SHP77 (cell line): ENCODE results near the gene MT3.
"Not testable (repeated sequence)": the region's sequence is repeated elsewhere in the genome, so short reads cannot be mapped to it uniquely, and the experiment has no call there.

Source experiments
- DNase-seq, 2 experiments: peaks; one replicate each; lab custom pipeline; 2025; lab: John Stamatoyannopoulos, UW

MT3 gene

DNA sequence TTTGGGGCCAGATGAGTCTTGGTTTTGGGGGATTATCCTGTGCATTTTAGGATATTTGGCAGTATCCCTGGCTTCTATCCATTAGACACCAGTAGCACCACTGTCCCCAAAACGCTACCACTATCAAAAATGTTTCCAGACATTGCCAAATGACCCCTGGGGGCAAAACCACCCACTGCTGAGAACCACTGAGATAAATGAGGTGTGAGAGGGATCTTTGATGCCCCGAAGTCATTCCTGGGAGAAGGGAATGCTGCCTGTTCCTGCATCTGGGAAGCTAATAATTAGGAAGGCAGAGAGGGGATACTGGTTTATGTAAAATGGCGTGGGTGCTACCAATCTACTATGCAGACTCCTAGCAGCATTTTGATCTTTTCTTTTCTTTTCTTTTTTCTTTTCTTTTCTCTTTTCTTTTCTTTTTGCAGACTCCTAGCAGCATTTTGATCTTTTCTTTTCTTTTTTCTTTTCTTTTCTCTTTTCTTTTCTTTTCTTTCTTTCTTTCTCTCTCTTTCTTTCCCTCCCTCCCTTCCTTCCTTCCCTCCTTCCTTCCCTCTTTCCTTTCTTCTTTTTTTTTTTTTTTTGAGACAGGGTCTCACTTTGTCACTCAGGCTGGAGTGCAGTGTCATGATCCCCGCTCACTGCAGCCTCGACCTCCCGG, 8.8 kb upstream of the MT3 start:
- no peak for DNase-seq

DNA sequence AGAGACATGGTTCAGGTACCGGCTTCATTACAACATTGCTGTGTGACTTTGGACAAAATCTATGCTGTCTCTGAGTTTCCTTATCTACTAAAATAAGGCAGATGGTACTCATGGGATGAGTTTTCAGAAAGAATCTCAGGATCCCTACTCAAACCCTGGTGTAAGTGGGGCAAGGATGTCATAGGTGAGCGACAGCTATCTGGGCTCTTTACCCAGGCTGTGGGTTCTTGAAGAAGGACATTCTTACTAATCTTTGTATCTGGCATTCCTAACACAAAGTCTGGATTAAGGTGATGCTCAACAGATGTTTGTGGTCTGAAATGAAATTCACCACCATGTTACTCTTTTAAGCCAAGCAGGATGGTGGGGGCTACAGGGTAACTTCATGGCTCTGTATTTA, 6.4 kb upstream of the MT3 start:
- DNase-seq, result not testable (repeated sequence)

DNA sequence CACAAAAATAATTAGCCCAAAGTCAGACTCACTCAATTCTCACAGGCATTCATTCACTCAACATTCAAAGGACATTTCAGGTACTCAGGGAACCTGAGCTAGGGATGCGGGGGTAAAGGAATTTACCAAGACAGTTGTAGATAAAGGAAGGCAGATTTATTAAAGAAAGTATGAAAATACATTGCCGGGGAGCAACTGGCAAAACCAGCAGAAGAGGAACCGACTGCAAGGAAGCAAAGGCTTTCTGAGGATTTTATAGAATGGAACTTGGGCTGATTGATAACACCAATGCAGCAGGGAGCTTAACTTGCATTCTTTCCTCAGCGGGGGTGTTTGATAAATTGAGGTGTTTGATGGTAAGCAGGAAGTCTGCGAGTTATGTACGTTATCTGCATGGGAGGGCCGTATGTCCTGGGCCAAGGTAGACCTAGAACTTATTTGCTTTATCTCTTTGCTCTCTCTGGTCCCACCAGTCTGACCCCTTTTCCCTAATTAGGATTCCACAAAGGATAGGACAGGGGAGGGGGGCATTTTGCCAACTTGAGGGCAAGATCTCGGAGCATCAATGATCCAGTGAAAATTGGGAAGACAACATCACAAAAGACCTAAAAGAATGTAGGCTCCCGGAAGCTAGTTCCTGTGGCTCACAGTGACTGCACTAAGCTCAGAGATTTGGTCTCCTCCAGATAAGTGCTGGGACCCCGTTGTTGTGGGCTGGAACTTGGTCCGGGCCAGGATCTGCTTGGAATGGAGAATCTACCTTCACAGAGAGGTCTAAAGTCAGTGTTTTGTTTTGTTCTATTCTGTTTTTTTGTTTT, 5.8 kb upstream of the MT3 start:
- DNase-seq, result no peak

DNA sequence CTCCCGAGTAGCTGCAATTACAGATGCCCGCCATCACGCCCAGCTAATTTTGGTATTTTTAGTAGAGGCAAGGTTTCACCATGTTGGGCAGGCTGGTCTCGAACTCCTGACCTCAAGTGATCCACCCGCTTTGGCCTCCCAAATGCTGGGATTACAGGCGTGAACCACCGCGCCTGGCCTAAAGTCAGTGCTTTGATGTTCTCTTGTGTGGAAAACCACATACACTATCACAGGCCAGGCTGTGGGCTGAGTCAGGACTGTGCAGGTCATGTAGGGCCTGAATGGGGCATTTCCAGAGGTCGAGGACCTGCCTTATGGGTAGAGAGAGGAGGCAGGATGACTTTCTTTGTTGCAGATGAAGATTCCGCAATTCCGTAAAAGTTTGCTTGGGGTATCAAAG, 5.1 kb upstream of the MT3 start:
- DNase-seq, result no peak

GRCh38 chr16:56588781-56589140, 567 bp upstream of the MT3 start:
- DNase-seq, result no peak

- no peak for DNase-seq
Observed at GRCh38 chr16:56591377-56592060, 2.2 kb downstream of the MT3 start.

GRCh38 chr16:56593573-56594291, 4.4 kb downstream of the MT3 start:
- DNase-seq, result no peak

DNA sequence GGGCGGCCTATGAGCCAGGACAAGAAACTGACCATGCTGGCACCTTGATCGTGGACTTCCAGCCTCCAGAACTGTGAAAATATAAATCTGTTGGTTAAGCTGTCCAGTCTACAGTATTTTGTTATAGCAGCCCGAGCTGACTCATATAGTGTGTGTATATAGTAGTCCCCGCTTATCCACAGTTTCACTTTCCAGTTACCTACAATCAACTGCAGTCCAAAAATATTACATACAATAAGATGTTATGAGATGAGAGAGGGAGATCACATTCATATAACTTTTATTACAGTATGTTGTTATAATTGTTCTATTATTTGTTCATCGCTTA, 4.9 kb downstream of the MT3 start:
- DNase-seq, result no peak

DNA sequence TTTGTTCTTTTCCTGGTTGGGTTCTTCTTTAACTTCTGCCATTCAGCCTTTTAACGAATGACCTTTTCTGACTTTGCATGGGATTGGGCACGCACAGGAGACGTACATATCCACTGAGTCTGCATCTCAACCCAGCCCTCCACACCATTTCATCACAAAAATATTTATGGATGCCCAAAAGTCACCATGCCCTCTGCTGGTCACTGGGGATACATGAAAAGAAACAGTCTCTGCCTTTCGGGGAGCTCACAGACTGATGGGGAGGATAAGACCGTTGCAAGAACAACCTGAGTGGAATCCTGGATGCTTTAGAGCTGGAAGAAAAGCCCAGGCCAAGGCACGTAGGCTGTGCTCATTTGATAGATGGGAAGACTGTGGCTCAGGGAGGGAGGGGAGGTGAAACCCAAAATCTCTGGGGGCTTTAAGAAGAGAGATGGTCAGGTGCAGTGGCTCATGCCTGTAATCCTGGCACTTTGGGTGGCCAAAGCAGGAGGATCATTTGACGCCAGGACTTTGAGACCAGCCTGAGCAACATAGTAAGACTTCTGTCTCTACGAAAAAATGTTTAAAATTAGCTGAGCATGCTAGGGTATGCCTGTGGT, 11.2 kb downstream of the MT3 start:
- DNase-seq, result peak; percentile 47 to 65

DNA sequence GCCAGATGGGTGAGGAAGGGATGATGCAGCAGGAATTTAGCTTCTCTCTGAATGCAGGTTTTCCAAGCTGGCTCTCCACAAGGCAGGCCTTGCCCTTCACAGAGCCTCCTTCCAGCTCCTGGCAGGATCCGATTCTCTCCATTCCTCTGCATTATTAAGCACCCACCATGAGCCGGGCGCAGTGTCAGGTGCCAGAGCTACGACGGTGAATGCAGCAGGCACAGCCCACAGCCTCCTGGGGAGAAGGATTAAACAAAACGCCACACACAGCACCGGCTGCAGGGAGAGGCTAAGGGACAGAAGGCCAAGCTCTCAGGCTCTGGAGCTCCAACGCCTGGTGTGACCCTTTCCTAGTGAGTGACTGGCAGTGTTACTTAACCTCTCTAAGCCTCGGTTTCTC, 12.0 kb downstream of the MT3 start:
- no peak for DNase-seq

DNA sequence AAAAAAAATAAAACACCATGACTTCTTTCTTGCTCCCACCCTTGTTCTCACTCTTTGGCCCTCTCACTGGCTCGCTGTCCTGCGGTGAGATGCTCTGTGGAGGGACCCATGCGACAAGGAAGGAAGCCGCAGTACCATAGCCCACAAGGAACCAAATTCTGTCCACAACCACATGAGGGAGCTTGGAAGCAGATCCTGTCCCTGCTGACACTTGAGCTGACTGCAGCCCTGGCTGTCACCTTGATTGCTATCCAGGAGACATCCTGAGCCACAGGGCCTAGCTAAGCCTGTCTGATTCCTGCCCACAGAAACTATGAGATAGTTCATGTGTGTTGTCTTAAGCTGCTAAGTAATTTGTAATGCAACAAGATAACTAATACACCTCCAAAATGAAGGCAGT, 14.3 kb downstream of the MT3 start:
- DNase-seq, result peak; percentile 61 to 70

DNA sequence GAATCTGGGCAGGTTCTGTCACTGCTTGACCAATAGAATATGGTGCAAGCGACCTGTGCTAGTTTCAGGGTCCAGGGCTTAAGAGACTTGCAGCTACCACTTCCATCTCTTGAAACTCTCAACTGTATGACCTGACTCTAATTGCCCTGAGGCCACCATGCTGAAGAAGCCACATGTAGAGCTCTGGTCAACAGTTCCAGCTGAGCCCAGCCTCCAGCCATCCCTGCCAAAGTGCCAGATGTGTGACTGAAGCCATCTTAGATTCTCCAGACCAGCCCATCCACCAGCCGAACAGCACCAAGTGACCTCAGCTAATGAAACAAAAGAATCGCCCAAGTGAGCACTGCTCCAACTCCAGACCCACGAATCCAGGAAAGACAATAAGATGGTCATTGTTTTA, 15.6 kb downstream of the MT3 start:
- DNase-seq, result no peak

- no peak for DNase-seq
Observed at GRCh38 chr16:56605475-56605874, 16.1 kb downstream of the MT3 start.

GRCh38 chr16:56606071-56606475, 16.7 kb downstream of the MT3 start:
- DNase-seq, result no peak

DNA sequence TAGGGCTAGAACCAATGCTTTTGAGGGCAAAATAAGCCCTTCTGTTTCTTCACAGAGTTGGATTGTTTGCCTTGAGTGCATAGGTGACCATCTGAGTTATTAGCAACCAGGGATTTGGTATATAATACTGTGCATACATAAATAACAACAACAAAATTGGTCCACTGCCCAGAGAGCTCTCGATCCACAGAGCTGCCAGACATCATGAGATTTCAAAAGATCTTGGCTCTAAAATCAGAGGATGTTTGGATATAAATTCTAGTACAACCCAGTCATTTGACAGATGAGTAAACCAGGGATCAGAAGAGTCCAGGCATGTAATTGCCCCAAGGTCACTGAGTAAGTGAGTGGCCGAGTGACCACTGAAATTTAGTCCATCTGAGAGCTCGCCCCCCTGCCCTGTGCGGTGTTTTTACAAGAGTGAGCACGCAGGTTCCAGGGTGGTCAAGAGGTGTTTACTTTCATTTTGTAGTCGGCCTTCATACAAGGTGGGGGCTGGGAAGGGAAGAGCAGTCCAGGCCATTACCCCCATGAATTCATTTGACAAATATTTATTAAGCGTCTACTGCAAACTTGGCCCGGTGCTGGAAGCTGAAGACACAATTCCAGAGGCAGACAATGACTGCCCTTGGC, 17.3 kb downstream of the MT3 start:
- DNase-seq, result no peak

- peak in 1 of 2 experiments; percentile 37 for DNase-seq
Observed at GRCh38 chr16:56607109-56607618, 17.8 kb downstream of the MT3 start.

DNA sequence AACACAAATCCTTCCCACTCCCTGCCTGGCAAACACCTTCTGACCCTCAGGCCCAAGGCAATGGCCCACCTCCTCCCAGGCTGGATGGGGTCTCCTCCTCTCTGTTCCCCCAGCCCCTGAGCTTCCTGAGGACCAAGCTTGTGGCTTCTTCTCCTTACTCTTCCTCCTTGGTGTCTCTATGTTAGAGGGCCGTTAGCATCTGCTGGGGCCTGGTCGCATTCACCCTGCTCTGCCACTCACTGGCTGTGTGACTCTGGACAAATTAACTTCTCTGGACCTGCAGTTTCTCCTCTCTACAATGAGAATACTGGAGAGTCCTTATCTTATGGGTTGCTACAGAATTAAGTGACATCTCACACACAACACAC, 18.3 kb downstream of the MT3 start:
- no peak for DNase-seq

- peak; percentile 92 to 96 for DNase-seq
Observed at GRCh38 chr16:56608043-56608875, 18.9 kb downstream of the MT3 start, which contains the start of gene MT2A. MT2A (plus strand) TSS chr16:56608584; CDS start chr16:56608656, 72 bp downstream.

DNA sequence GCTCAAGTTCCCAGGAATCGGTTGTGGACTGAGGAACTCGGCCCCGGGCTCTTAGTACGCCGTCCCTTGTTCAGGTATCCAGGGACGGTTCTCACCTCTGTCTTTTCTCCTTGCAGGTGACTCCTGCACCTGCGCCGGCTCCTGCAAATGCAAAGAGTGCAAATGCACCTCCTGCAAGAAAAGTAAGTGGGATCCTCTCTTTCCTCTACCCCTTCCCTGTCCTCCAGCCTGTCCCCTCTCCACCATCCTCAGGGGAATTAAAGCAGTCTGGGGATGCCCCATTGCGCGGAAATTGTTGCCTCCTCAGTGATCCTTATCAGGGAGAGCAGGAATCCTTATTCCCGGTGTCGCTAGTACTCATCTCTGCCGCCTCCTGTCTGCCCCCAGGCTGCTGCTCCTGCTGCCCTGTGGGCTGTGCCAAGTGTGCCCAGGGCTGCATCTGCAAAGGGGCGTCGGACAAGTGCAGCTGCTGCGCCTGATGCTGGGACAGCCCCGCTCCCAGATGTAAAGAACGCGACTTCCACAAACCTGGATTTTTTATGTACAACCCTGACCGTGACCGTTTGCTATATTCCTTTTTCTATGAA, 19.6 kb downstream of the MT3 start:
- DNase-seq, result peak; percentile 8 to 13

- peak; percentile 25 to 27 for DNase-seq
Observed at GRCh38 chr16:56609463-56609921, 20.2 kb downstream of the MT3 start.
